ENCODE results near the gene COMP.

The COMP gene

GRCh38 chr19:18742838-18743783, 48.0 kb downstream of the COMP start:
- peak; percentile 36; the same call in 2 of the 3 replicates for ATAC-seq

GRCh38 chr19:18742324-18742723, 48.8 kb downstream of the COMP start:
- ATAC-seq = no peak
- TF ChIP-seq ISL1 (CRISPR knock-in tag; IDR thresholded peaks at IDR 0.05) (no peak), SNAI2 (CRISPR knock-in tag; IDR thresholded peaks at IDR 0.05) (no peak), OSR1 (CRISPR knock-in tag; IDR thresholded peaks at IDR 0.05) (no peak), ZNF70 (CRISPR knock-in tag; IDR thresholded peaks at IDR 0.05) (no peak), PATZ1 (CRISPR knock-in tag; IDR thresholded peaks at IDR 0.05; ENCODE audit: borderline replicate concordance) (no peak), CSRNP3 (CRISPR knock-in tag; IDR thresholded peaks at IDR 0.05) (no peak), RARB (CRISPR knock-in tag; IDR thresholded peaks at IDR 0.05) (no peak), TCF4 (CRISPR knock-in tag; IDR thresholded peaks at IDR 0.05; ENCODE audit: borderline replicate concordance) (no peak), PPARA (CRISPR knock-in tag; IDR thresholded peaks at IDR 0.05; ENCODE audit: borderline replicate concordance) (no peak), BACH2 (CRISPR knock-in tag; IDR thresholded peaks at IDR 0.05; ENCODE audit: borderline replicate concordance) (no peak), POU6F1 (CRISPR knock-in tag; IDR thresholded peaks at IDR 0.05; ENCODE audit: borderline replicate concordance, low read depth) (no peak), ESRRG (CRISPR knock-in tag; IDR thresholded peaks at IDR 0.05) (no peak), ZC3H10 (CRISPR knock-in tag; IDR thresholded peaks at IDR 0.05) (no peak), ZFP3 (CRISPR knock-in tag; IDR thresholded peaks at IDR 0.05) (no peak)

More at GRCh38 chr19:18742838-18743783, 48.0 kb downstream of the COMP start:
- 0 out of 2 replicates have a peak, but pooled peaks have one; percentile 24 for TF ChIP-seq PATZ1 (CRISPR knock-in tag; IDR thresholded peaks at IDR 0.05; ENCODE audit: borderline replicate concordance)
- TF ChIP-seq TSHZ2 (CRISPR knock-in tag; IDR thresholded peaks at IDR 0.05) = peak; percentile 49; the same call in 1 of the 2 replicates
- 0 out of 2 replicates have a peak, but pooled peaks have one; percentile 20 for TF ChIP-seq ZFP3 (CRISPR knock-in tag; IDR thresholded peaks at IDR 0.05)
- no peak for TF ChIP-seq ZFP30 (CRISPR knock-in tag; IDR thresholded peaks at IDR 0.05)
- TF ChIP-seq ZNF565 (CRISPR knock-in tag; conservative IDR thresholded peaks at IDR 0.05; ENCODE audit: low read depth) = no peak
- TF ChIP-seq ARNTL (CRISPR knock-in tag; IDR thresholded peaks at IDR 0.05; ENCODE audit: borderline replicate concordance, low read depth) = no peak
- no peak for TF ChIP-seq RARB (CRISPR knock-in tag; IDR thresholded peaks at IDR 0.05)
- TF ChIP-seq TOX (CRISPR knock-in tag; IDR thresholded peaks at IDR 0.05; ENCODE audit: borderline replicate concordance) = no peak
- TF ChIP-seq SNAI2 (CRISPR knock-in tag; IDR thresholded peaks at IDR 0.05) = 0 out of 2 replicates have a peak, but pooled peaks have one; percentile 31
- TF ChIP-seq OSR1 (CRISPR knock-in tag; IDR thresholded peaks at IDR 0.05) = no peak
- no peak for TF ChIP-seq CREB5 (CRISPR knock-in tag; IDR thresholded peaks at IDR 0.05; ENCODE audit: low read depth)
- TF ChIP-seq CSDC2 (CRISPR knock-in tag; IDR thresholded peaks at IDR 0.05) = no peak
- no peak for TF ChIP-seq GLIS3 (CRISPR knock-in tag; IDR thresholded peaks at IDR 0.05)
- peak; percentile 52; the same call in 1 of the 2 replicates for TF ChIP-seq TCF4 (CRISPR knock-in tag; IDR thresholded peaks at IDR 0.05; ENCODE audit: borderline replicate concordance)
- no peak for TF ChIP-seq ISL1 (CRISPR knock-in tag; IDR thresholded peaks at IDR 0.05)

Data from SK-N-SH treated with all-trans-retinoic acid at 6 μM for 48 hours (cell line).